SK-N-SH (cell line): ENCODE data around the gene DGCR2. TPM values are rescaled to one million over a fixed set of nuclear protein-coding genes. Genes with fewer than 3 reads are reported as not detected.

Source experiments
- CTCF ChIA-PET: fragments of 300-600, 350-600 bp; formaldehyde crosslinking; extraction: SDS; loops from one replicate; lab custom pipeline; 2021; lab: Yijun Ruan, JAX
- POLR2A ChIA-PET: fragments of 350-600 bp; sonication (Branson Sonifier 250); formaldehyde crosslinking; extraction: SDS; loops from one replicate; lab custom pipeline; 2020; ENCODE audit warnings: antibody characterized with exemption, inconsistent platforms; lab: Yijun Ruan, JAX
- DNase-seq: peaks from one replicate; pipeline ENCODE4 v3.0.0; 2012
- H2AFZ ChIP-seq: fragments of 200-600 bp; sonication (generic); 2 replicates; pipeline ENCODE4 v1.8.1; 2016; ENCODE audit warnings: antibody characterized with exemption, mild to moderate bottlenecking, low read depth
- H3F3A ChIP-seq: fragments of 200-600 bp; sonication (generic); replicated peaks from 2 replicates; pipeline ENCODE3; 2016; ENCODE audit warnings: antibody characterized with exemption, mild to moderate bottlenecking; ENCODE audit not compliant: insufficient read depth
- H3K27ac ChIP-seq, 2 experiments: fragments of 200-500 bp in 1 of 2; fragments of 200-600 bp in 1 of 2; sonication (Bioruptor generic) in 1 of 2; sonication (generic), shearing (Covaris generic) in 1 of 2; 2 replicates each; pipeline versions ENCODE4 v1.5.1 to v1.6.1; 2014 to 2016; ENCODE audit warnings: low read depth in 2 of 2, inconsistent platforms in 1 of 2, low read length in 1 of 2, mild to moderate bottlenecking in 1 of 2, mixed read lengths in 1 of 2
- H3K27me3 ChIP-seq: fragments of 200-600 bp; sonication (generic), shearing (Covaris generic); 2 replicates; pipeline ENCODE4 v1.6.1; 2016; ENCODE audit warnings: mixed run types; ENCODE audit not compliant: insufficient read depth
- H3K36me3 ChIP-seq, 2 experiments: fragments of 200-500 bp in 1 of 2; fragments of 200-600 bp in 1 of 2; sonication (Bioruptor generic) in 1 of 2; sonication (generic) in 1 of 2; replicated peaks in 1 of 2; 2 replicates each; pipeline versions ENCODE3 to v1.5.1; 2014 to 2016; ENCODE audit warnings: low read length in 1 of 2, mild to moderate bottlenecking in 1 of 2; ENCODE audit not compliant: insufficient read depth in 2 of 2, control insufficient read depth in 1 of 2
- H3K4me1 ChIP-seq, 2 experiments: fragments of 200-500 bp in 1 of 2; fragments of 200-600 bp in 1 of 2; sonication (Bioruptor generic) in 1 of 2; sonication (generic), shearing (Covaris generic) in 1 of 2; 2 replicates each; pipeline versions ENCODE4 v1.5.1 to v1.6.1; 2014 to 2016; ENCODE audit warnings: low read depth in 1 of 2, low read length in 1 of 2, mixed run types in 1 of 2; ENCODE audit not compliant: insufficient read depth in 2 of 2, control insufficient read depth in 1 of 2
- H3K4me2 ChIP-seq: fragments of 200-600 bp; sonication (generic), shearing (Covaris generic); 2 replicates; pipeline ENCODE4 v1.6.1; 2017; ENCODE audit warnings: mixed run types
- H3K4me3 ChIP-seq, 2 experiments: fragments of 200-500 bp in 1 of 2; fragments of 200-600 bp in 1 of 2; sonication (Bioruptor generic) in 1 of 2; sonication (generic), shearing (Covaris generic) in 1 of 2; 2 replicates each; pipeline versions ENCODE4 v1.5.1 to v1.8.1; 2014 to 2016; ENCODE audit warnings: low read depth in 2 of 2, inconsistent platforms in 1 of 2, low read length in 1 of 2, mild to moderate bottlenecking in 1 of 2, mixed read lengths in 1 of 2, moderate library complexity in 1 of 2
- H3K79me2 ChIP-seq: fragments of 200-600 bp; sonication (generic); 2 replicates; pipeline ENCODE4 v1.8.1; 2017; ENCODE audit warnings: mild to moderate bottlenecking; ENCODE audit not compliant: insufficient read depth
- H3K9ac ChIP-seq: fragments of 200-600 bp; sonication (generic); 2 replicates; pipeline ENCODE4 v1.6.1; 2017; ENCODE audit warnings: mixed run types
- H3K9me2 ChIP-seq: fragments of 200-600 bp; sonication (generic); 2 replicates; pipeline ENCODE4 v1.6.1; 2017; ENCODE audit warnings: mixed run types
- H3K9me3 ChIP-seq: fragments of 200-600 bp; sonication (generic); 2 replicates; pipeline ENCODE4 v1.6.1; 2017; ENCODE audit warnings: mixed run types, mild to moderate bottlenecking, moderate library complexity
- H4K20me1 ChIP-seq: fragments of 200-600 bp; sonication (generic); 2 replicates; pipeline ENCODE4 v1.6.1; 2017; ENCODE audit warnings: mild to moderate bottlenecking, mixed run types; ENCODE audit not compliant: insufficient read depth
- CTCF ChIP-seq: fragments of 200-600 bp; sonication (generic); IDR thresholded peaks from 2 replicates; pipeline ENCODE4 v1.6.1; 2017; ENCODE audit warnings: antibody characterized with exemption, mild to moderate bottlenecking, moderate library complexity
- ELF1 ChIP-seq: IDR thresholded peaks from 2 replicates; pipeline ENCODE4 v1.4.0; 2012
- EP300 ChIP-seq, 2 experiments: IDR thresholded peaks; 2 replicates each; pipeline versions ENCODE4 v1.4.0 to v1.6.1; 2012; ENCODE audit warnings: borderline replicate concordance in 1 of 2, low read depth in 1 of 2, low read length in 1 of 2
- EZH2phosphoT487 ChIP-seq: fragments of 200-600 bp; sonication (generic); IDR thresholded peaks from 2 replicates; pipeline ENCODE4 v1.6.1; 2017; ENCODE audit warnings: low read depth, mixed run types, mild to moderate bottlenecking, antibody characterized with exemption, moderate library complexity, borderline replicate concordance
- FOXJ3 ChIP-seq: sonication (generic); formaldehyde crosslinking; IDR thresholded peaks from 2 replicates; pipeline ENCODE4 v1.5.1; 2020; ENCODE audit warnings: mild to moderate bottlenecking, missing genetic modification reagents
- GATA2 ChIP-seq: sonication (generic); formaldehyde crosslinking; IDR thresholded peaks from 2 replicates; pipeline ENCODE4 v1.5.0; 2020; ENCODE audit warnings: mild to moderate bottlenecking, missing genetic modification reagents
- IRF3 ChIP-seq: fragments of 150-350 bp; IDR thresholded peaks from 2 replicates; pipeline ENCODE4 v1.6.1; 2016; ENCODE audit warnings: mild to moderate bottlenecking, low read depth, low read length
- MXI1 ChIP-seq: IDR thresholded peaks from 2 replicates; pipeline ENCODE4 v1.6.1; 2012; ENCODE audit warnings: mild to moderate bottlenecking, low read depth, low read length, improper control_type of control experiment
- NRF1 ChIP-seq: IDR thresholded peaks from 2 replicates; pipeline ENCODE4 v1.6.1; 2012; ENCODE audit warnings: low read depth, mild to moderate bottlenecking, low read length
- PBX3 ChIP-seq: IDR thresholded peaks from 2 replicates; pipeline ENCODE4; 2012
- RAD21 ChIP-seq: IDR thresholded peaks from 2 replicates; pipeline ENCODE4 v1.6.1; 2012; ENCODE audit warnings: mild to moderate bottlenecking, low read length
- RCOR1 ChIP-seq: fragments of 150-350 bp; IDR thresholded peaks from 2 replicates; pipeline ENCODE4 v1.6.1; 2017; ENCODE audit warnings: antibody characterized with exemption, low read length
- REST ChIP-seq: IDR thresholded peaks from 2 replicates; pipeline ENCODE4 v1.6.1; 2012; ENCODE audit warnings: mild to moderate bottlenecking, low read depth, low read length, moderate library complexity
- SIN3A ChIP-seq: IDR thresholded peaks from 2 replicates; pipeline ENCODE4 v1.6.1; 2012; ENCODE audit warnings: low read depth, mild to moderate bottlenecking, low read length, moderate library complexity, borderline replicate concordance
- TCF12 ChIP-seq: IDR thresholded peaks from 2 replicates; pipeline ENCODE4 v1.4.0; 2012
- TEAD4 ChIP-seq: IDR thresholded peaks from 2 replicates; pipeline ENCODE4 v1.4.0; 2012; ENCODE audit warnings: mild to moderate bottlenecking, borderline replicate concordance; ENCODE audit not compliant: insufficient read depth
- USF2 ChIP-seq: fragments of 150-350 bp; IDR thresholded peaks from 2 replicates; pipeline ENCODE4 v1.6.1; 2017; ENCODE audit warnings: antibody characterized with exemption, low read length, low read depth, borderline replicate concordance
- YY1 ChIP-seq: IDR thresholded peaks from 2 replicates; pipeline ENCODE4 v1.4.0; 2012; ENCODE audit warnings: low read depth, mild to moderate bottlenecking
- ZBTB33 ChIP-seq: IDR thresholded peaks from 2 replicates; pipeline ENCODE4 v1.4.0; 2012; ENCODE audit warnings: low read depth, borderline replicate concordance
- WGBS: methylation state at CpG from one replicate; pipeline ENCODE4 v1.1.6; 2017; ENCODE audit warnings: low lambda C conversion rate; 5-methylcytosine and 5-hydroxymethylcytosine counted together
- polyA plus RNA-seq, 3 experiments: library from polyadenylated mRNA; depleted of rRNA; stranded (reverse); fragments of >200 nt; gene quantifications; 2 replicates each; pipeline ENCODE4 v1.2.3, GENCODE V29; 2012

The DGCR2 gene
- polyA plus RNA-seq, 1 of the 3 experiments (the other 2 are of a cell fraction), result 30.4 TPM

GRCh38 chr22:19057999-19058491 is 64.2 kb downstream of the DGCR2 start:
- H3K27me3 ChIP-seq, result no peaks in the 10 kb centered on the region
- H3K79me2 ChIP-seq, result no peaks in the 10 kb centered on the region
- H3F3A ChIP-seq, result no peaks in the 10 kb centered on the region
- H3K4me2 ChIP-seq, result no peak overlapping the region
- H3K9ac ChIP-seq, result no peak overlapping the region
- no peaks in the 10 kb centered on the region for H3K9me2 ChIP-seq
- H3K4me3 ChIP-seq, result no peak overlapping the region
- H3K36me3 ChIP-seq, result peaks cover 8 to 40% of the 10 kb centered on the region in 2 experiments
- H3K27ac ChIP-seq, result no peak overlapping the region
- H4K20me1 ChIP-seq, result no peaks in the 10 kb centered on the region
- TF ChIP-seq FOXJ3 (CRISPR knock-in tag) (no peak), REST (no peak), RAD21 (no peak), TCF12 (no peak), GATA2 (CRISPR knock-in tag) (no peak), RCOR1 (no peak), TEAD4 (no peak), EZH2phosphoT487 (no peak), USF2 (no peak), MXI1 (no peak), CTCF (no peak), IRF3 (no peak), YY1 (no peak), EP300 (IDR thresholded peaks at IDR 0.05; ENCODE audit: borderline replicate concordance in 1 of 2, low read depth in 1 of 2, low read length in 1 of 2) (no peak), NRF1 (no peak), ZBTB33 (no peak), SIN3A (no peak), ELF1 (no peak), PBX3 (no peak)
- TF ChIP-seq, all 33 proteins: peak for 0
- H3K9me3 ChIP-seq, result no peaks in the 10 kb centered on the region
- H3K4me1 ChIP-seq, result peaks cover 0 to under 1% of the 10 kb centered on the region in 2 experiments; a peak in 1 of 4 replicates
- WGBS, result 96% methylated on average over 3 of the region's 4 CpGs
- CTCF ChIA-PET, result interaction anchor here (0.9 to 1.2 kb wide), 2 partner anchors 10 to 14 kb away, joined by 3 read pairs; no protein-coding TSS in a partner anchor
- no peak overlapping the region for H2AFZ ChIP-seq
- DNase-seq, result no peak
- POLR2A ChIA-PET, result no interaction called here
